Measurements from ENCODE around the gene BCL7A.

Gene BCL7A

GRCh38 chr12:121996050-121996944, 25.4 kb upstream of the BCL7A start:
- Histone ChIP-seq H3K36me3 (ENCODE audit: control insufficient read depth, insufficient read depth, low read length) (no peaks in the 10 kb centered on the region), H3K56ac (ENCODE audit: low read length) (no peak overlapping the region), H3K4me1 (ENCODE audit: control insufficient read depth, low read depth, low read length) (no peaks in the 10 kb centered on the region), H3K79me1 (ENCODE audit: low read length) (no peaks in the 10 kb centered on the region), H2BK5ac (ENCODE audit: low read length) (no peak overlapping the region), H3K4ac (ENCODE audit: low read depth, low read length) (no peak overlapping the region), H4K8ac (ENCODE audit: low read depth, low read length) (no peak overlapping the region), H2AK5ac (ENCODE audit: low read length) (no peak overlapping the region), H3K23ac (ENCODE audit: low read length) (no peak overlapping the region), H3K18ac (ENCODE audit: low read length) (no peak overlapping the region), H2BK15ac (replicated peaks; ENCODE audit: low read depth) (no peak overlapping the region), H2BK120ac (ENCODE audit: low read depth, low read length) (no peak overlapping the region), H3K4me2 (ENCODE audit: low read length) (no peak overlapping the region), H3K79me2 (ENCODE audit: control insufficient read depth, insufficient read depth, low read length) (no peaks in the 10 kb centered on the region), H3K9ac (ENCODE audit: low read length) (no peak overlapping the region), H3K4me3 (ENCODE audit: low read length) (no peak overlapping the region), H4K5ac (ENCODE audit: low read length) (no peak overlapping the region), H3K27ac (ENCODE audit: low read depth, low read length) (no peak overlapping the region), H3K27me3 (ENCODE audit: insufficient read depth, low read length, poor library complexity) (no peaks in the 10 kb centered on the region)
- no CpG with 5 or more reads among the region's 9 CpGs for WGBS (ENCODE audit: extremely low coverage, insufficient coverage, low lambda C conversion rate)
- peak; percentile 52 for DNase-seq

GRCh38 chr12:121996945-121997612, 24.6 kb upstream of the BCL7A start:
- no peak overlapping the region for H3K4me3 ChIP-seq (ENCODE audit: low read length)
- H4K8ac ChIP-seq (ENCODE audit: low read depth, low read length) = no peak overlapping the region
- H3K9ac ChIP-seq (ENCODE audit: low read length) = no peak overlapping the region
- peak overlapping the region; percentile 3 for H3K56ac ChIP-seq (ENCODE audit: low read length)
- WGBS (ENCODE audit: extremely low coverage, insufficient coverage, low lambda C conversion rate) = no CpG with 5 or more reads among the region's 13 CpGs
- H3K27me3 ChIP-seq (ENCODE audit: insufficient read depth, low read length, poor library complexity) = no peaks in the 10 kb centered on the region
- H4K5ac ChIP-seq (ENCODE audit: low read length) = no peak overlapping the region
- H3K79me1 ChIP-seq (ENCODE audit: low read length) = no peaks in the 10 kb centered on the region
- no peak overlapping the region for H3K27ac ChIP-seq (ENCODE audit: low read depth, low read length)
- H3K36me3 ChIP-seq (ENCODE audit: control insufficient read depth, insufficient read depth, low read length) = no peaks in the 10 kb centered on the region
- DNase-seq = no peak
- no peak overlapping the region for H2BK15ac ChIP-seq (replicated peaks; ENCODE audit: low read depth)
- H2AK5ac ChIP-seq (ENCODE audit: low read length) = no peak overlapping the region
- no peaks in the 10 kb centered on the region for H3K4me1 ChIP-seq (ENCODE audit: control insufficient read depth, low read depth, low read length)
- H3K23ac ChIP-seq (ENCODE audit: low read length) = no peak overlapping the region
- no peak overlapping the region for H3K4ac ChIP-seq (ENCODE audit: low read depth, low read length)
- H3K18ac ChIP-seq (ENCODE audit: low read length) = no peak overlapping the region
- H2BK5ac ChIP-seq (ENCODE audit: low read length) = no peak overlapping the region
- no peak overlapping the region for H3K4me2 ChIP-seq (ENCODE audit: low read length)
- no peak overlapping the region for H2BK120ac ChIP-seq (ENCODE audit: low read depth, low read length)
- H3K79me2 ChIP-seq (ENCODE audit: control insufficient read depth, insufficient read depth, low read length) = no peaks in the 10 kb centered on the region

- no peak overlapping the region for H3K4me3 ChIP-seq (ENCODE audit: low read length)
- no peak for DNase-seq
- H3K4ac ChIP-seq (ENCODE audit: low read depth, low read length) = no peak overlapping the region
- no peaks in the 10 kb centered on the region for H3K79me1 ChIP-seq (ENCODE audit: low read length)
- no peak overlapping the region for H4K8ac ChIP-seq (ENCODE audit: low read depth, low read length)
- no peak overlapping the region for H2BK5ac ChIP-seq (ENCODE audit: low read length)
- no peak overlapping the region for H2BK15ac ChIP-seq (replicated peaks; ENCODE audit: low read depth)
- H3K36me3 ChIP-seq (ENCODE audit: control insufficient read depth, insufficient read depth, low read length) = no peaks in the 10 kb centered on the region
- no peak overlapping the region for H2AK5ac ChIP-seq (ENCODE audit: low read length)
- no peak overlapping the region for H2BK120ac ChIP-seq (ENCODE audit: low read depth, low read length)
- no peaks in the 10 kb centered on the region for H3K79me2 ChIP-seq (ENCODE audit: control insufficient read depth, insufficient read depth, low read length)
- no CpG with 5 or more reads among the region's 17 CpGs for WGBS (ENCODE audit: extremely low coverage, insufficient coverage, low lambda C conversion rate)
- no peak overlapping the region for H3K27ac ChIP-seq (ENCODE audit: low read depth, low read length)
- no peak overlapping the region for H4K5ac ChIP-seq (ENCODE audit: low read length)
- no peak overlapping the region for H3K56ac ChIP-seq (ENCODE audit: low read length)
- H3K9ac ChIP-seq (ENCODE audit: low read length) = no peak overlapping the region
- no peak overlapping the region for H3K18ac ChIP-seq (ENCODE audit: low read length)
- H3K27me3 ChIP-seq (ENCODE audit: insufficient read depth, low read length, poor library complexity) = no peaks in the 10 kb centered on the region
- no peaks in the 10 kb centered on the region for H3K4me1 ChIP-seq (ENCODE audit: control insufficient read depth, low read depth, low read length)
- H3K4me2 ChIP-seq (ENCODE audit: low read length) = no peak overlapping the region
- H3K23ac ChIP-seq (ENCODE audit: low read length) = no peak overlapping the region
Measured at GRCh38 chr12:122001466-122002209, 20.0 kb upstream of the BCL7A start.

- WGBS (ENCODE audit: extremely low coverage, insufficient coverage, low lambda C conversion rate) = no CpG with 5 or more reads among the region's 28 CpGs
- Histone ChIP-seq H3K4me2 (ENCODE audit: low read length) (no peak overlapping the region), H3K4me1 (ENCODE audit: control insufficient read depth, low read depth, low read length) (no peaks in the 10 kb centered on the region), H3K56ac (ENCODE audit: low read length) (no peak overlapping the region), H3K9ac (ENCODE audit: low read length) (no peak overlapping the region), H2BK5ac (ENCODE audit: low read length) (no peak overlapping the region), H3K79me2 (ENCODE audit: control insufficient read depth, insufficient read depth, low read length) (no peaks in the 10 kb centered on the region), H3K4ac (ENCODE audit: low read depth, low read length) (no peak overlapping the region), H3K27ac (ENCODE audit: low read depth, low read length) (no peak overlapping the region), H4K8ac (ENCODE audit: low read depth, low read length) (no peak overlapping the region), H3K36me3 (ENCODE audit: control insufficient read depth, insufficient read depth, low read length) (no peaks in the 10 kb centered on the region), H2BK15ac (replicated peaks; ENCODE audit: low read depth) (no peak overlapping the region), H4K5ac (ENCODE audit: low read length) (no peak overlapping the region), H2AK5ac (ENCODE audit: low read length) (no peak overlapping the region), H3K79me1 (ENCODE audit: low read length) (no peaks in the 10 kb centered on the region), H3K4me3 (ENCODE audit: low read length) (no peak overlapping the region), H3K23ac (ENCODE audit: low read length) (no peak overlapping the region), H3K18ac (ENCODE audit: low read length) (no peak overlapping the region), H3K27me3 (ENCODE audit: insufficient read depth, low read length, poor library complexity) (no peaks in the 10 kb centered on the region), H2BK120ac (ENCODE audit: low read depth, low read length) (no peak overlapping the region)
- DNase-seq = no peak
Measured at GRCh38 chr12:122003651-122004611, 17.8 kb upstream of the BCL7A start.

- Histone ChIP-seq H3K27ac (ENCODE audit: low read depth, low read length) (no peak overlapping the region), H2BK120ac (ENCODE audit: low read depth, low read length) (no peak overlapping the region), H3K23ac (ENCODE audit: low read length) (no peak overlapping the region), H3K18ac (ENCODE audit: low read length) (no peak overlapping the region), H3K27me3 (ENCODE audit: insufficient read depth, low read length, poor library complexity) (no peaks in the 10 kb centered on the region), H2BK5ac (ENCODE audit: low read length) (no peak overlapping the region), H3K56ac (ENCODE audit: low read length) (no peak overlapping the region), H3K4me2 (ENCODE audit: low read length) (no peak overlapping the region), H3K4me3 (ENCODE audit: low read length) (no peak overlapping the region), H3K9ac (ENCODE audit: low read length) (no peak overlapping the region), H3K4me1 (ENCODE audit: control insufficient read depth, low read depth, low read length) (no peaks in the 10 kb centered on the region), H3K79me2 (ENCODE audit: control insufficient read depth, insufficient read depth, low read length) (no peaks in the 10 kb centered on the region), H2BK15ac (replicated peaks; ENCODE audit: low read depth) (no peak overlapping the region), H2AK5ac (ENCODE audit: low read length) (no peak overlapping the region), H3K79me1 (ENCODE audit: low read length) (no peaks in the 10 kb centered on the region), H3K36me3 (ENCODE audit: control insufficient read depth, insufficient read depth, low read length) (no peaks in the 10 kb centered on the region), H4K8ac (ENCODE audit: low read depth, low read length) (no peak overlapping the region), H4K5ac (ENCODE audit: low read length) (no peak overlapping the region), H3K4ac (ENCODE audit: low read depth, low read length) (no peak overlapping the region)
- no peak for DNase-seq
- WGBS (ENCODE audit: extremely low coverage, insufficient coverage, low lambda C conversion rate) = no CpG with 5 or more reads among the region's 12 CpGs
Measured at GRCh38 chr12:122004633-122005071, 17.0 kb upstream of the BCL7A start.
